Measurements from ENCODE around the gene NT5DC1.
A peak's percentile ranks its signal among the peaks of the same experiment; 100 is the strongest.

NT5DC1 gene

GRCh38 chr6:116279232-116280160 is 178.8 kb downstream of the NT5DC1 start, which contains the start of gene TSPYL1 (continued):
- TF ChIP-seq ZBTB44 (tag by site-specific recombination; IDR thresholded peaks at IDR 0.05), result no peak
- TF ChIP-seq ZBTB11 (tag by site-specific recombination; conservative IDR thresholded peaks at IDR 0.05; ENCODE audit: low read depth), result peak; percentile 30
- peak; percentile 59 for TF ChIP-seq ZBTB26 (tag by site-specific recombination; optimal IDR thresholded peaks at IDR 0.05)
- TF ChIP-seq SP7 (tag by site-specific recombination; IDR thresholded peaks at IDR 0.05), result peak; percentile 59; the same call in 1 of the 2 replicates
- peak; percentile 87 for TF ChIP-seq CTCF (tag by site-specific recombination; IDR thresholded peaks at IDR 0.05)
- no peak for TF ChIP-seq ZNF677 (tag by site-specific recombination; IDR thresholded peaks at IDR 0.05)
- TF ChIP-seq ZNF26 (tag by site-specific recombination; IDR thresholded peaks at IDR 0.05), result no peak
- TF ChIP-seq ZNF391 (tag by site-specific recombination; IDR thresholded peaks at IDR 0.05; ENCODE audit: borderline replicate concordance, low read depth), result peak; percentile 72; the same call in 1 of the 2 replicates
- TF ChIP-seq KLF7 (tag by site-specific recombination; IDR thresholded peaks at IDR 0.05; ENCODE audit: borderline replicate concordance), result peak; percentile 46; the same call in 1 of the 2 replicates
- TF ChIP-seq ZSCAN4 (tag by site-specific recombination; IDR thresholded peaks at IDR 0.05), result no peak
- TF ChIP-seq YY1 (tag by site-specific recombination; IDR thresholded peaks at IDR 0.05), result peak; percentile 67
- TF ChIP-seq ZFHX2 (tag by site-specific recombination; conservative IDR thresholded peaks at IDR 0.05), result peak; percentile 94
- peak; percentile 60; the same call in 1 of the 2 replicates for TF ChIP-seq YY2 (tag by site-specific recombination; IDR thresholded peaks at IDR 0.05)
- TF ChIP-seq ZNF624 (tag by site-specific recombination; IDR thresholded peaks at IDR 0.05), result no peak
- no peak for TF ChIP-seq BCL6B (tag by site-specific recombination; IDR thresholded peaks at IDR 0.05)
- TF ChIP-seq ZNF214 (tag by site-specific recombination; IDR thresholded peaks at IDR 0.05; ENCODE audit: borderline replicate concordance), result no peak
- no peak for TF ChIP-seq ZNF138 (tag by site-specific recombination; IDR thresholded peaks at IDR 0.05; ENCODE audit: borderline replicate concordance)
- peak; percentile 100 for TF ChIP-seq ZBTB8A (tag by site-specific recombination; IDR thresholded peaks at IDR 0.05)
- TF ChIP-seq PRDM6 (tag by site-specific recombination; IDR thresholded peaks at IDR 0.05), result no peak
- peak; percentile 54 for TF ChIP-seq ZNF629 (tag by site-specific recombination; IDR thresholded peaks at IDR 0.05)
- no peak for TF ChIP-seq ZNF292 (tag by site-specific recombination; IDR thresholded peaks at IDR 0.05; ENCODE audit: borderline replicate concordance, low read depth)
- TF ChIP-seq SCRT2 (tag by site-specific recombination; IDR thresholded peaks at IDR 0.05), result peak; percentile 55; the same call in 1 of the 2 replicates
